DOHH2 (cell line): ENCODE data around the gene MBD5.

Experiments
- H3F3A ChIP-seq: fragments of 200-600 bp; sonication (generic), shearing (Covaris generic); 2 replicates; pipeline ENCODE4 v1.6.0; 2016; ENCODE audit warnings: antibody characterized with exemption, mild to moderate bottlenecking; ENCODE audit not compliant: control insufficient read depth, insufficient read depth
- H3K27ac ChIP-seq: fragments of 200-600 bp; sonication (generic); 2 replicates; pipeline ENCODE4 v1.5.1; 2014; ENCODE audit warnings: low read depth, mild to moderate bottlenecking, low read length, moderate library complexity
- H3K27me3 ChIP-seq: fragments of 200-600 bp; sonication (generic); 2 replicates; pipeline ENCODE4 v1.6.1; 2014; ENCODE audit warnings: mild to moderate bottlenecking, low read length, mixed read lengths; ENCODE audit not compliant: control insufficient read depth
- H3K36me3 ChIP-seq: fragments of 200-600 bp; sonication (generic); 2 replicates; pipeline ENCODE4 v1.6.1; 2014; ENCODE audit warnings: mild to moderate bottlenecking, low read length, moderate library complexity, mixed read lengths; ENCODE audit not compliant: control insufficient read depth
- H3K4me1 ChIP-seq: fragments of 200-600 bp; sonication (generic); 2 replicates; pipeline ENCODE4 v1.6.1; 2014; ENCODE audit warnings: mild to moderate bottlenecking, low read length, mixed read lengths; ENCODE audit not compliant: control insufficient read depth
- H3K4me2 ChIP-seq: fragments of 200-600 bp; sonication (generic); 2 replicates; pipeline ENCODE4 v1.6.0; 2014; ENCODE audit warnings: mild to moderate bottlenecking, low read length, moderate library complexity
- H3K4me3 ChIP-seq: fragments of 200-600 bp; sonication (generic); 2 replicates; pipeline ENCODE4 v1.5.1; 2014; ENCODE audit warnings: mild to moderate bottlenecking, low read length, mixed read lengths
- H3K79me2 ChIP-seq: fragments of 200-600 bp; sonication (generic); 2 replicates; pipeline ENCODE4 v1.6.1; 2014; ENCODE audit warnings: mild to moderate bottlenecking, low read length, mixed read lengths; ENCODE audit not compliant: control insufficient read depth
- H3K9me2 ChIP-seq: fragments of 200-600 bp; sonication (generic); replicated peaks from 2 replicates; pipeline ENCODE4 v1.6.1; 2014; ENCODE audit warnings: mild to moderate bottlenecking, low read length, mixed read lengths; ENCODE audit not compliant: control insufficient read depth
- H3K9me3 ChIP-seq: fragments of 200-600 bp; sonication (generic); 2 replicates; pipeline ENCODE4 v1.6.1; 2014; ENCODE audit warnings: antibody characterized with exemption, low read length, mixed read lengths; ENCODE audit not compliant: control insufficient read depth, insufficient read depth
- H4K20me1 ChIP-seq: fragments of 200-600 bp; sonication (generic); 2 replicates; pipeline ENCODE4 v1.6.0; 2014; ENCODE audit warnings: low read depth, mild to moderate bottlenecking, antibody characterized with exemption, low read length, moderate library complexity; ENCODE audit not compliant: control insufficient read depth, insufficient read depth
- CTCF ChIP-seq: fragments of 200-600 bp; sonication (generic); IDR thresholded peaks from one replicate; pipeline ENCODE4 v1.5.1; 2014; ENCODE audit warnings: antibody characterized with exemption, mild to moderate bottlenecking, low read depth, low read length; ENCODE audit not compliant: poor library complexity, severe bottlenecking
- EZH2phosphoT487 ChIP-seq: fragments of 200-600 bp; sonication (generic); IDR thresholded peaks from 2 replicates; pipeline ENCODE4 v1.6.1; 2017; ENCODE audit warnings: borderline replicate concordance, mild to moderate bottlenecking, antibody characterized with exemption, low read length, moderate library complexity, mixed read lengths

Gene MBD5

DNA sequence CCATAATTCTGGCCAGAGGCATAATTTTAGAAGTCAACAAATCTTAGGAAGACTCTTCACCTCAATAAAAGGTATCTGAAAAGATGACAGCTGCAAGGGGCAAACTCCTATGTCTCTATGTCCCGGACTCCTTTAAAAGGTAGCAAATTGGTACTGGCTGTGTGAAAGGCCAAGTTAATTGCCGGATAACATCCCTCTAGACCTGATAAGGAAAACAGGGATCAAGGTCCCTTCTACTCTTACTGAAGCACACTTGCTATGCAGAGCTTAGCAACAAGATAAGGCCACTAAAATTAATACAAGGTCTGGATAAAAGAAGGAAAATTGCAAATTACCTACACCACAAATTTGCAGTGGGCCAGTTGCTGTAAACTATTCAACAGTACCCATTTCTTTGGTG lies 482.6 kb downstream of the MBD5 start:
- H3K9me3 ChIP-seq, result no peaks in the 10 kb centered on the region
- no peaks in the 10 kb centered on the region for H3K36me3 ChIP-seq
- no peaks in the 10 kb centered on the region for H4K20me1 ChIP-seq
- H3K4me2 ChIP-seq, result no peak overlapping the region
- TF ChIP-seq EZH2phosphoT487, result no peak
- TF ChIP-seq CTCF, result no peak
- no peak overlapping the region for H3K4me3 ChIP-seq
- no peaks in the 10 kb centered on the region for H3K4me1 ChIP-seq
- H3K79me2 ChIP-seq, result no peaks in the 10 kb centered on the region
- no peak overlapping the region for H3K27ac ChIP-seq
- H3K9me2 ChIP-seq, result no peaks in the 10 kb centered on the region
- no peaks in the 10 kb centered on the region for H3F3A ChIP-seq
- H3K27me3 ChIP-seq, result no peaks in the 10 kb centered on the region

DNA sequence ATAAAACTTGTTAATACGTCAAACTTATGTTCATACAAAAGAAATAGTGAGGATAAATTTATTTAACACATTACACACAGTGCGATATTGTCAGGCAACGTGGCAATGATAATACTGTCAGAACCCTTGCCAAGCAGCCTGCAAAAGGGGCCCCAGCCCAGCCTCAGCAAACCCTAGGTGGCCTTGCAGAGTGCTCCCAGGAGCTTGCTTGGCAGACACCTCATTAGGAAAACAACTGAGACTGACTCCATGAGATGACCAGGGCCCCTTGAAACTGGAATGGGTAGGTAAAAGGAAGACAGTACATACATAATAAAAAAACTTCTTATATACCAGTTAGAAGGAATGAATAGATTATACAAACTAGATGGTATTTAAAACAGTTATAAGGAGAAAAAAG lies 487.1 kb downstream of the MBD5 start:
- Histone ChIP-seq H3K36me3 (no peaks in the 10 kb centered on the region), H3F3A (no peaks in the 10 kb centered on the region)

GRCh38 chr2:148508878-148509287 lies 488.0 kb downstream of the MBD5 start:
- Histone ChIP-seq H3K9me3 (no peaks in the 10 kb centered on the region), H3K36me3 (no peaks in the 10 kb centered on the region), H3K4me2 (peak overlapping the region; percentile 53), H4K20me1 (no peaks in the 10 kb centered on the region), H3K27ac (no peak overlapping the region), H3K27me3 (no peaks in the 10 kb centered on the region), H3K4me3 (peak overlapping the region; percentile 47), H3K9me2 (no peaks in the 10 kb centered on the region), H3F3A (no peaks in the 10 kb centered on the region), H3K79me2 (no peaks in the 10 kb centered on the region), H3K4me1 (peaks cover 9% of the 10 kb centered on the region)
- TF ChIP-seq CTCF (no peak), EZH2phosphoT487 (no peak)

More for the DNA sequence above, 487.1 kb downstream of the MBD5 start:
- no peak overlapping the region for H3K4me2 ChIP-seq
- H3K9me3 ChIP-seq, result no peaks in the 10 kb centered on the region
- TF ChIP-seq CTCF (no peak), EZH2phosphoT487 (no peak)
- peaks cover 9% of the 10 kb centered on the region for H3K4me1 ChIP-seq
- no peak overlapping the region for H3K4me3 ChIP-seq
- H3K27me3 ChIP-seq, result no peaks in the 10 kb centered on the region
- no peaks in the 10 kb centered on the region for H3K79me2 ChIP-seq
- no peaks in the 10 kb centered on the region for H3K9me2 ChIP-seq
- no peak overlapping the region for H3K27ac ChIP-seq
- no peaks in the 10 kb centered on the region for H4K20me1 ChIP-seq
